Thoracic aorta endothelial cell (primary cell): ENCODE results near the gene ARHGAP26. TPM values are rescaled to one million over a fixed set of nuclear protein-coding genes. Genes with fewer than 3 reads are reported as not detected.

ENCODE experiments used
- total RNA-seq: library from RNA; depleted of rRNA; stranded (reverse); fragments of >200 nt; gene quantifications from 2 replicates; pipeline ENCODE4 v1.2.3, GENCODE V29; 2012

Gene ARHGAP26, protein sequence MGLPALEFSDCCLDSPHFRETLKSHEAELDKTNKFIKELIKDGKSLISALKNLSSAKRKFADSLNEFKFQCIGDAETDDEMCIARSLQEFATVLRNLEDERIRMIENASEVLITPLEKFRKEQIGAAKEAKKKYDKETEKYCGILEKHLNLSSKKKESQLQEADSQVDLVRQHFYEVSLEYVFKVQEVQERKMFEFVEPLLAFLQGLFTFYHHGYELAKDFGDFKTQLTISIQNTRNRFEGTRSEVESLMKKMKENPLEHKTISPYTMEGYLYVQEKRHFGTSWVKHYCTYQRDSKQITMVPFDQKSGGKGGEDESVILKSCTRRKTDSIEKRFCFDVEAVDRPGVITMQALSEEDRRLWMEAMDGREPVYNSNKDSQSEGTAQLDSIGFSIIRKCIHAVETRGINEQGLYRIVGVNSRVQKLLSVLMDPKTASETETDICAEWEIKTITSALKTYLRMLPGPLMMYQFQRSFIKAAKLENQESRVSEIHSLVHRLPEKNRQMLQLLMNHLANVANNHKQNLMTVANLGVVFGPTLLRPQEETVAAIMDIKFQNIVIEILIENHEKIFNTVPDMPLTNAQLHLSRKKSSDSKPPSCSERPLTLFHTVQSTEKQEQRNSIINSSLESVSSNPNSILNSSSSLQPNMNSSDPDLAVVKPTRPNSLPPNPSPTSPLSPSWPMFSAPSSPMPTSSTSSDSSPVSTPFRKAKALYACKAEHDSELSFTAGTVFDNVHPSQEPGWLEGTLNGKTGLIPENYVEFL
- 11.4 and 24.2 TPM in 2 replicates for total RNA-seq

GRCh38 chr5:142769793-142770649 is at the start of gene ARHGAP26:
ARHGAP26 (plus strand) TSS chr5:142770377; CDS start chr5:142770762, 385 bp downstream.

Other genes with a start within 250 kb of the ARHGAP26 start
- 0.07 TPM in 1 of 2 replicates, not detected in the other for gene FGF1, start 84.3 kb upstream of the ARHGAP26 start, total RNA-seq